Ishikawa (cell line): ENCODE measurements around the gene TMEM30B.

Experiments
- CEBPB ChIP-seq: IDR thresholded peaks from 2 replicates; pipeline ENCODE4 v1.6.1; 2012
- CREB1 ChIP-seq: IDR thresholded peaks from 2 replicates; pipeline ENCODE4 v1.6.1; 2012; ENCODE audit warnings: low read depth
- EGR1 ChIP-seq: IDR thresholded peaks from 2 replicates; pipeline ENCODE4 v1.6.1; 2012
- EP300 ChIP-seq: IDR thresholded peaks from 2 replicates; pipeline ENCODE4 v1.6.1; 2012; ENCODE audit warnings: borderline replicate concordance
- FOXM1 ChIP-seq: IDR thresholded peaks from 2 replicates; pipeline ENCODE4 v1.6.1; 2012; ENCODE audit warnings: low read depth, borderline replicate concordance
- NFIC ChIP-seq: IDR thresholded peaks from 2 replicates; pipeline ENCODE4 v1.6.1; 2012
- RAD21 ChIP-seq: IDR thresholded peaks from 2 replicates; pipeline ENCODE4 v1.6.1; 2012; ENCODE audit warnings: low read depth
- TCF12 ChIP-seq: IDR thresholded peaks from 2 replicates; pipeline ENCODE4 v1.6.1; 2012; ENCODE audit warnings: low read depth
- TEAD4 ChIP-seq: IDR thresholded peaks from 2 replicates; pipeline ENCODE4 v1.6.1; 2012
- YY1 ChIP-seq: IDR thresholded peaks from 2 replicates; pipeline ENCODE4 v1.6.1; 2012; ENCODE audit warnings: low read depth
- ZBTB7A ChIP-seq: IDR thresholded peaks from 2 replicates; pipeline ENCODE4 v1.6.1; 2012; ENCODE audit warnings: low read depth
- TF ChIP-seq, protein P1 (sequence below): IDR thresholded peaks from 2 replicates; pipeline ENCODE4 v1.6.1; 2012
- TF ChIP-seq, protein P2 (sequence below): IDR thresholded peaks from 2 replicates; pipeline ENCODE4 v1.6.1; 2012; ENCODE audit warnings: low read depth, mild to moderate bottlenecking

Gene TMEM30B

DNA sequence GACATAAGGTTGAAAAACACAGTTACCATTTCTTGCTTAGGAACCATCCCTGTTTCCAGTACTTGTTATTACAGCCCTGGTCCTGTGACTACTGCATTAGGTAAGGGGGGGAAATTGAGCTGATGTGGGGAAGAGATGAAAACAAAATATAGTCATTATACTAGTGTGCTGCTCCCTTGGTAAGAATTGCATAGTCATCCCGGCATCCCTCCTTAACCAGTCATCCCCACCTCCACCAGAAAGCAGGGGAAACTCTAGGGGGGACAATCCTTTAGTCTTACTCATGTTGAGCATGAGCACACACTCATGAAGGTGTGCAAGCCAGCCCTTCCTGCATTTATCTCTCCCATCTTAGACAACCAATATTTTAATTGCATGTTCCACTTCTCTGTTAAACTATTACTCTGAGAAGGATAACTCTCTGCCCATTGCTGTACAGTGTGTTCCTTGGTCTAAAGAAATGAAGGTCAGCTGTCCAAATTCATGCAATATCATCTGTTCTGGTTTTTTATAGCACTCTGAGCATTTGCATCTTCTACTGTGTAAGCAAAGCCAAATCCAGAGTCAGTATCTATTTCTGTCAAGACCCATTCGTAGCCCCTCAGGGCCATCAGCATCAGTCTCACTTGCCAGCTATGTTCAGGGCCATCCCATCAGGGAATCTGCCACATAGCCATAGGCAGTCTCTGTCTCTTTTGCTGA lies 46.8 kb downstream of the TMEM30B start:
- TF ChIP-seq CEBPB (no peak), RAD21 (no peak), TCF12 (no peak)

DNA sequence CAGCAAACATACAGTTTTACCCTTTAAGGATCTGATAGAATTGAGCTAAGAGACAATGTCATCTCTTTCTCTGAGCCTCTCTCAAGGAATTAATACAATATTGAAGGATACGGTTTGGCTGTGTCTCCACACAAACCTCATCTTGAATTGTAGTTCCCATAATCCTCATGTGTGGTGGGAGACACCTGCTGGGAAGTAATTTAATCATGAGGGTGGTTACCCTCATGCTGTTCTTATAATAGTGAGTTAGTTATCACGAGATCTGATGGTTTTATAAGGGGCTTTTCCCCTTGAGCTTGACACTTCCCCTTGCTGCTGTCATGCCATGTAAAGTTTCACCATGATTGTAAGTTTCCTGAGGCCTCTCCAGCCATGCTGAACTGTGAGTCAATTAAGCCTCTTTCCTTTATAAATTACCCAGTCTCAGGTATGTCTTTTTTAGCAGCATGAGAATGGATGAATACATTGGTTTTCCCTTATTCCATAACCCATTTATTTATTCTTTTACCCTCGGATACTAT lies 47.6 kb downstream of the TMEM30B start:
- TF ChIP-seq RAD21 (peak; percentile 19; the same call in 1 of the 2 replicates), ZBTB7A (no peak), NFIC (no peak), YY1 (no peak), CREB1 (no peak), EGR1 (no peak)
- TF ChIP-seq, protein P1, sequence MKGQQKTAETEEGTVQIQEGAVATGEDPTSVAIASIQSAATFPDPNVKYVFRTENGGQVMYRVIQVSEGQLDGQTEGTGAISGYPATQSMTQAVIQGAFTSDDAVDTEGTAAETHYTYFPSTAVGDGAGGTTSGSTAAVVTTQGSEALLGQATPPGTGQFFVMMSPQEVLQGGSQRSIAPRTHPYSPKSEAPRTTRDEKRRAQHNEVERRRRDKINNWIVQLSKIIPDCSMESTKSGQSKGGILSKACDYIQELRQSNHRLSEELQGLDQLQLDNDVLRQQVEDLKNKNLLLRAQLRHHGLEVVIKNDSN = no peak
- TF ChIP-seq, protein P2, sequence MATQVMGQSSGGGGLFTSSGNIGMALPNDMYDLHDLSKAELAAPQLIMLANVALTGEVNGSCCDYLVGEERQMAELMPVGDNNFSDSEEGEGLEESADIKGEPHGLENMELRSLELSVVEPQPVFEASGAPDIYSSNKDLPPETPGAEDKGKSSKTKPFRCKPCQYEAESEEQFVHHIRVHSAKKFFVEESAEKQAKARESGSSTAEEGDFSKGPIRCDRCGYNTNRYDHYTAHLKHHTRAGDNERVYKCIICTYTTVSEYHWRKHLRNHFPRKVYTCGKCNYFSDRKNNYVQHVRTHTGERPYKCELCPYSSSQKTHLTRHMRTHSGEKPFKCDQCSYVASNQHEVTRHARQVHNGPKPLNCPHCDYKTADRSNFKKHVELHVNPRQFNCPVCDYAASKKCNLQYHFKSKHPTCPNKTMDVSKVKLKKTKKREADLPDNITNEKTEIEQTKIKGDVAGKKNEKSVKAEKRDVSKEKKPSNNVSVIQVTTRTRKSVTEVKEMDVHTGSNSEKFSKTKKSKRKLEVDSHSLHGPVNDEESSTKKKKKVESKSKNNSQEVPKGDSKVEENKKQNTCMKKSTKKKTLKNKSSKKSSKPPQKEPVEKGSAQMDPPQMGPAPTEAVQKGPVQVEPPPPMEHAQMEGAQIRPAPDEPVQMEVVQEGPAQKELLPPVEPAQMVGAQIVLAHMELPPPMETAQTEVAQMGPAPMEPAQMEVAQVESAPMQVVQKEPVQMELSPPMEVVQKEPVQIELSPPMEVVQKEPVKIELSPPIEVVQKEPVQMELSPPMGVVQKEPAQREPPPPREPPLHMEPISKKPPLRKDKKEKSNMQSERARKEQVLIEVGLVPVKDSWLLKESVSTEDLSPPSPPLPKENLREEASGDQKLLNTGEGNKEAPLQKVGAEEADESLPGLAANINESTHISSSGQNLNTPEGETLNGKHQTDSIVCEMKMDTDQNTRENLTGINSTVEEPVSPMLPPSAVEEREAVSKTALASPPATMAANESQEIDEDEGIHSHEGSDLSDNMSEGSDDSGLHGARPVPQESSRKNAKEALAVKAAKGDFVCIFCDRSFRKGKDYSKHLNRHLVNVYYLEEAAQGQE = no peak

DNA sequence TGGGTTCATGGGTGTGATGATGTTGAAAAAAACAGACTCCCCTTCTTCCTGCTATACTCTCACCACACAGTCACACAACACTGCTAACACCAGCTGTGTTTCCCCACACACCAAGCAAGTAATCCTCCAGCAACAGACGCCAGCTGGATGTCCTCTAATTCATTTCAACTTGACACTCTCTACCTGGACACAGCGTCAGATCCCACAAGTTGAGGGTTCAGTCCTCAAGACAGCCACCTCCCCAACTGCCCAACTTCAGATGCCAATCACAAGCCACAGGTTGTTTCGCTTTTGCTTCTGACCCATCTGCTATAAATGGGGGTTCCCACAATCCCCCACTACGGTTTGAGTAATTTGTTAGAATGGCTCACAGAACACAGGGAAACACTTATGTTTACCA lies 49.3 kb downstream of the TMEM30B start:
- no peak for TF ChIP-seq ZBTB7A
- no peak for TF ChIP-seq EGR1
- no peak for TF ChIP-seq RAD21
- no peak for TF ChIP-seq NFIC
- no peak for TF ChIP-seq CEBPB

DNA sequence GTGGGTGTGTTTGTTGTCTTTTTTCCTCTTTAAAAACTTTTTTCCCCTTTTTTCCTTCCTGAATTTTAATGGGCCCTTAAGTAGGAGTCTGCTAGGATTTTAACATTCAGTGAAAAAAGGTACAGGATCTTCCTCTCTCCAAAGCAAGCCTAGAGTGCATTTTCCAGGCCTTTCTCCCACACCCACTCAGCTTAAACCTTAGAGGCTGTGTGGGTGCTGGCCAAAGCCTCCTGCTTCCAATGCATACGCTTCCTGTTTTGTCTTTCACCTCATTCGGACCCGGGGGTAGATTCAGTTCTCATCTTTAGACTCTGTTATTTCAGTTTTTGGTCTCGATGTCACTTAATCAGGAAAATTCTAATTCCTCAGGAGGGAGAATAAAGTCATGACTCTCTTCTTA lies 51.2 kb downstream of the TMEM30B start:
- no peak for TF ChIP-seq EP300
- TF ChIP-seq EGR1 = no peak

DNA sequence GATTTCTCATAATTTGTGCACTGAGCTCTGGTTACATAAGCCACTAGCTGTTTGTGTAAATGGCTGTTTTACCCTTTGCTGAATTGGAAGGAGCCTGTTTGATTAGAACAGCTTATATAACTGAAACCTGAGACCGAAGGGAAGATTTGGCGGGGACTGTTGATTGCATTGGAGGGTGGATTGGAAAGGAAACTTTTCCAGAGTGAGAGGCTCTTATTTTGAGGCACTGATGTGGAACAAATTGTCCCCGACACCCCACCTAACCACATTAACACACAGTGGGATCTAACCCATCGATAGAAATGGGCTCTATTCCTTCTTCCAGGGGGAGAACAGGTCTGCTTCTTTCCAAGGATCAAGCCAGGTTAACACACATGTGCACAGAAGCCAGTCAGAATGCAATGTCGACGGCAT lies 51.7 kb downstream of the TMEM30B start:
- TF ChIP-seq, protein P2 = no peak
- peak; percentile 39; the same call in 1 of the 2 replicates for TF ChIP-seq EP300
- no peak for TF ChIP-seq FOXM1
- TF ChIP-seq RAD21 = no peak
- peak; percentile 40; the same call in 1 of the 2 replicates for TF ChIP-seq TCF12

DNA sequence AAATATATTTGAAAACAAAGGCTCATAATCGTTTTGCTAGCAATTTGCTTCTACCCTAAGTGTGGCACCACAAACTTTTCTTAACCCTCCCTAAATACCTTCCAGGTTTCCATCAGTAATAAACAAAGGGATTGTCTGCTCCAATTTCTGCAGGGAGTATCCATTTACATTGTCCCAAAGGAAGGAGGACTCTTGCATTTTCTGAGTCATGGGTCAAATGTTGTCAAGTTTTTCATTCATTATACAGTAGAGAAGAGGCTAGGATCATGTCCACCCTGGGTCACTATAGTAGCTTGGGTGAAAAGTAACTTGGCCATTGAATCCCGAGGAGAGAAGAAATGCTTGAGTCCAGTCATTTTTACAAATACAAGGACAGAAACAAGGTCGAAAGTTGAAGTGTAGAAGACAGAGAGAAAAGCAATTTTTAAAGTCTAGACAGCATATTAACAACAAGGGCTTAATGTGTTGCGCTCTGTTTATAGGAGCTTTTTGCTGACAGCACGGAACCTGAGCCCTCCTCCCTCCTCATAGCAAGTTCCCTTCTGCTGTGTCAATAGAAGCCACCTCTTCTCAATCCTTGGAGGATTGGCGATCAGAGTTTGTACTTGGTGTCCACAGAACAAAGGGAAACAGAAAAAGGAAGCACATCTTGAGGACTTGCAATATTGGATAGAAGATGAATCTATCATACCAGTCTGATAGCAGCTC lies 53.1 kb downstream of the TMEM30B start:
- TF ChIP-seq TEAD4 = no peak
- TF ChIP-seq FOXM1 = no peak
- TF ChIP-seq RAD21 = no peak
- no peak for TF ChIP-seq CREB1
- no peak for TF ChIP-seq EP300
- TF ChIP-seq ZBTB7A = no peak
